MCF 10A (cell line): ENCODE results near the gene BIRC3. TPM values are rescaled to one million over a fixed set of nuclear protein-coding genes. Genes with fewer than 3 reads are reported as not detected.

Experiments
- Bru-seq: library from RNA; stranded (reverse); fragments of 400-500 nt; gene quantifications from one replicate; lab custom pipeline; 2021; lab: Mats Ljungman, UMichigan
- BruChase-seq, 2 experiments: library from RNA; stranded (reverse); fragments of 400-500 nt; gene quantifications; one replicate each; lab custom pipeline; 2021; lab: Mats Ljungman, UMichigan
- BruUV-seq: library from RNA; stranded (reverse); fragments of 400-500 nt; replicated peaks from 2 replicates; lab custom pipeline; 2021; lab: Mats Ljungman, UMichigan
- CTCF ChIA-PET: fragments of 300-600 bp; sonication (Branson Sonifier 250); formaldehyde crosslinking; extraction: SDS; loops from one replicate; lab custom pipeline; 2021; ENCODE audit warnings: antibody characterized with exemption, inconsistent platforms; lab: Yijun Ruan, JAX
- POLR2A ChIA-PET: fragments of 300-600, 350-650 bp; sonication (Branson Sonifier 250); formaldehyde crosslinking; extraction: SDS; loops from one replicate; lab custom pipeline; 2020; ENCODE audit warnings: antibody characterized with exemption, inconsistent platforms; lab: Yijun Ruan, JAX
- DNase-seq: peaks from one replicate; pipeline ENCODE4 v3.0.0-alpha.2; 2018; ENCODE audit not compliant: unreplicated experiment
- H3K27ac Mint-ChIP-seq: one replicate; pipeline ENCODE4 v1.8.0; 2022; ENCODE audit warnings: mild to moderate bottlenecking, low read depth, mixed read lengths; ENCODE audit not compliant: unreplicated experiment
- H3K27me3 Mint-ChIP-seq: one replicate; pipeline ENCODE4 v1.8.0; 2022; ENCODE audit warnings: mixed read lengths; ENCODE audit not compliant: insufficient read depth, unreplicated experiment
- H3K36me3 Mint-ChIP-seq: one replicate; pipeline ENCODE4 v1.8.0; 2022; ENCODE audit warnings: mild to moderate bottlenecking, moderate library complexity, mixed read lengths; ENCODE audit not compliant: insufficient read depth, unreplicated experiment
- H3K4me1 Mint-ChIP-seq: one replicate; pipeline ENCODE4 v1.8.0; 2022; ENCODE audit warnings: mixed read lengths; ENCODE audit not compliant: insufficient read depth, unreplicated experiment
- H3K4me3 Mint-ChIP-seq: one replicate; pipeline ENCODE4 v1.8.0; 2022; ENCODE audit warnings: mild to moderate bottlenecking, moderate library complexity, mixed read lengths; ENCODE audit not compliant: unreplicated experiment
- H3K9me3 Mint-ChIP-seq: one replicate; pipeline ENCODE4 v1.8.0; 2022; ENCODE audit warnings: mixed read lengths; ENCODE audit not compliant: unreplicated experiment
- intact Hi-C: fragments of 100-400 bp; cut with micrococcal nuclease; formaldehyde crosslinking; loops from 2 replicates; pipeline ENCODE4 v1.14.1; 2022
- long read RNA-seq: library from polyadenylated mRNA; stranded (forward); transcript quantifications from one replicate; pipeline ENCODE4 v2.0.0, GENCODE V29; 2022
- total RNA-seq: library from RNA; stranded (reverse); gene quantifications from 2 replicates; pipeline ENCODE4 v1.2.3, GENCODE V29; 2022
- TF ChIP-seq, protein P1 (sequence below): fragments of 200-600 bp; IDR thresholded peaks from one replicate; pipeline ENCODE4 v1.8.0; 2022; ENCODE audit warnings: antibody characterized with exemption, mild to moderate bottlenecking; ENCODE audit not compliant: unreplicated experiment

The BIRC3 gene
- total RNA-seq (91.6 and 124 TPM in 2 replicates), Bru-seq, nascent RNA (percentile 98 among the genes with signal in this experiment), BruChase-seq, experiment 1, labeled RNA remaining after a 6-hour chase (percentile 94 among the genes with signal in this experiment), BruChase-seq, experiment 2, labeled RNA remaining after a 2-hour chase (percentile 99 among the genes with signal in this experiment)
- long read RNA-seq, full-length matches to known transcripts, result 57 of 513 reads
- long read RNA-seq, partial matches to known transcripts, result 380 of 513 reads
- long read RNA-seq, other reads (novel, unspliced or antisense), result 76 of 513 reads

DNA sequence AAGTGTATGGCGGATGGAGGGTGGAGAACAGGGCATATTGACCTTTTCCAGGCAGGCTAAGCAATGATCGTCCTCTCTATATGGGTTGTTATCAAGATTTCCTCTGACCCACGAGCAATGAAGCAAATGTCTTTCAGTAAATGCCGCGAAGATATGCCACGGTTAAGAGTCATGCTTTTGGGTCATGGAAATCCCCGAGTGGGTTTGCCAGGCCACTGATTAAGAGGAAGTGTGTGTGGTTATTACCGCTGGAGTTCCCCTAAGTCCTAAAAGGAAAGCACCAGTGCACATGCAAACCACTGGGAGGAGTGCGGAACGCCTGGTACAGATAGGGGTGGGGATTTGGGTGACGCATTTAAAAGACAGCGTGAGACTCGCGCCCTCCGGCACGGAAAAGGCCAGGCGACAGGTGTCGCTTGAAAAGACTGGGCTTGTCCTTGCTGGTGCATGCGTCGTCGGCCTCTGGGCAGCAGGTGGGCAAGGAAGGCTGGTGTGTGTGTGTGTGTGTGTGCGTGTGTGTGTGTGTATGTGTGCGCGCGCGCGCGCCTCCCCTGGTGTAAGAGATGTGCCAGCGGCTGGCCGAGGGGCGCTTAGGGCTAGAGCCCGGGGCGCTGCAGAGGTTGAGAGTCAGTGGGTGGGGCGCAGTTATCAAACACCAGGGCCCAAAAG lies at the start of gene BIRC3:
TSS of gene BIRC3 (plus strand) at position 386 of the 669 bp plus-strand sequence. CDS start 7,026 bp downstream, outside the sequence.
- H3K36me3 Mint-ChIP-seq, result peaks cover 51% of the 10 kb centered on the region
- ChIA-PET CTCF (interaction anchor here (0.7 to 14.7 kb wide), 10 partner anchors 10 to 104 kb away, joined by 3 to 239 read pairs (median 4); no protein-coding TSS in a partner anchor), POLR2A (interaction anchor here (0.6 to 9.8 kb wide), 24 partner anchors 9 to 535 kb away, joined by 3 to 274 read pairs (median 5); partner anchors contain the start of genes MMP20 and YAP1)
- TF ChIP-seq, protein P1, sequence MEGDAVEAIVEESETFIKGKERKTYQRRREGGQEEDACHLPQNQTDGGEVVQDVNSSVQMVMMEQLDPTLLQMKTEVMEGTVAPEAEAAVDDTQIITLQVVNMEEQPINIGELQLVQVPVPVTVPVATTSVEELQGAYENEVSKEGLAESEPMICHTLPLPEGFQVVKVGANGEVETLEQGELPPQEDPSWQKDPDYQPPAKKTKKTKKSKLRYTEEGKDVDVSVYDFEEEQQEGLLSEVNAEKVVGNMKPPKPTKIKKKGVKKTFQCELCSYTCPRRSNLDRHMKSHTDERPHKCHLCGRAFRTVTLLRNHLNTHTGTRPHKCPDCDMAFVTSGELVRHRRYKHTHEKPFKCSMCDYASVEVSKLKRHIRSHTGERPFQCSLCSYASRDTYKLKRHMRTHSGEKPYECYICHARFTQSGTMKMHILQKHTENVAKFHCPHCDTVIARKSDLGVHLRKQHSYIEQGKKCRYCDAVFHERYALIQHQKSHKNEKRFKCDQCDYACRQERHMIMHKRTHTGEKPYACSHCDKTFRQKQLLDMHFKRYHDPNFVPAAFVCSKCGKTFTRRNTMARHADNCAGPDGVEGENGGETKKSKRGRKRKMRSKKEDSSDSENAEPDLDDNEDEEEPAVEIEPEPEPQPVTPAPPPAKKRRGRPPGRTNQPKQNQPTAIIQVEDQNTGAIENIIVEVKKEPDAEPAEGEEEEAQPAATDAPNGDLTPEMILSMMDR, result no peak
- peak; percentile 96 for DNase-seq
- H3K27me3 Mint-ChIP-seq, result no peaks in the 10 kb centered on the region
- H3K27ac Mint-ChIP-seq, result peak within 1 kb of the TSS; percentile 99
- H3K9me3 Mint-ChIP-seq, result no peaks in the 10 kb centered on the region
- H3K4me3 Mint-ChIP-seq, result peak within 1 kb of the TSS; percentile 85
- no TSS peak for BruUV-seq
- intact Hi-C loops, result loop anchor here (1.0 kb wide), 2 partner anchors 11 to 23 kb away; no protein-coding TSS in a partner anchor
- peaks cover 50% of the 10 kb centered on the region for H3K4me1 Mint-ChIP-seq

GRCh38 chr11:102267609-102268008 lies 49.7 kb upstream of the BIRC3 start:
- BruUV-seq, result no TSS peak
- intact Hi-C loops, result loop anchor here (1.0 to 5.0 kb wide), 6 partner anchors 40 to 405 kb away; partner anchors contain the start of genes CEP126 and CFAP300
- H3K36me3 Mint-ChIP-seq, result no peaks in the 10 kb centered on the region
- H3K4me1 Mint-ChIP-seq, result peaks cover 28% of the 10 kb centered on the region
- ChIA-PET POLR2A (interaction anchor here (0.8 to 5.8 kb wide), 47 partner anchors 11 to 407 kb away, joined by 3 to 155 read pairs (median 10); partner anchors contain the start of genes ANGPTL5, CEP126, CFAP300 and YAP1), CTCF (interaction anchor here (0.6 to 5.0 kb wide), 28 partner anchors 8 to 407 kb away, joined by 3 to 42 read pairs (median 10); partner anchors contain the start of gene YAP1)
- TF ChIP-seq, protein P1, result no peak
- H3K27me3 Mint-ChIP-seq, result no peaks in the 10 kb centered on the region
- H3K9me3 Mint-ChIP-seq, result no peaks in the 10 kb centered on the region
- peak overlapping the region; percentile 80 for H3K4me3 Mint-ChIP-seq
- H3K27ac Mint-ChIP-seq, result peak overlapping the region; percentile 93
- DNase-seq, result peak; percentile 77

- POLR2A ChIA-PET, result interaction anchor here (0.6 to 5.8 kb wide), 65 partner anchors 11 to 1297 kb away, joined by 3 to 155 read pairs (median 7); partner anchors contain the start of genes ANGPTL5, CEP126, CFAP300 and YAP1
- CTCF ChIA-PET, result interaction anchor here (0.6 to 5.0 kb wide), 76 partner anchors 9 to 1720 kb away, joined by 3 to 42 read pairs (median 5); partner anchors contain the start of genes ANGPTL5, CEP126 and YAP1
- no peaks in the 10 kb centered on the region for H3K27me3 Mint-ChIP-seq
- H3K4me3 Mint-ChIP-seq, result peak overlapping the region; percentile 80
- DNase-seq, result peak; percentile 96
- TSS peak; percentile 28 for BruUV-seq
- no peaks in the 10 kb centered on the region for H3K36me3 Mint-ChIP-seq
- peak overlapping the region; percentile 93 for H3K27ac Mint-ChIP-seq
- TF ChIP-seq, protein P1, result peak; percentile 37
- peaks cover 28% of the 10 kb centered on the region for H3K4me1 Mint-ChIP-seq
- H3K9me3 Mint-ChIP-seq, result no peaks in the 10 kb centered on the region
- intact Hi-C loops, result loop anchor here (1.0 to 5.0 kb wide), 6 partner anchors 41 to 406 kb away; partner anchors contain the start of genes CEP126 and CFAP300
These were observed 49.0 kb upstream of the BIRC3 start for GRCh38 chr11:102268083-102268984.
